HG02970 (cell line): ENCODE results near the gene PCNX2.

Experiments used
- ATAC-seq: cut with Tn5 transposase; IDR thresholded peaks from one replicate; pipeline ENCODE4 v1.9.1; 2021; ENCODE audit warnings: mild to moderate bottlenecking, moderate library complexity, moderate number of reproducible peaks; ENCODE audit not compliant: unreplicated experiment, low FRiP score

Gene PCNX2

GRCh38 chr1:232949636-232950196 is 345.8 kb downstream of the PCNX2 start:
- ATAC-seq, result no peak

- ATAC-seq, result no peak
These were observed 351.2 kb downstream of the PCNX2 start for GRCh38 chr1:232944347-232944746.

GRCh38 chr1:232943679-232944252 is 351.8 kb downstream of the PCNX2 start:
- no peak for ATAC-seq

GRCh38 chr1:232942413-232943294 is 352.9 kb downstream of the PCNX2 start:
- ATAC-seq, result no peak

GRCh38 chr1:232940262-232940661 is 355.3 kb downstream of the PCNX2 start:
- no peak for ATAC-seq

- no peak for ATAC-seq
These were observed 355.8 kb downstream of the PCNX2 start for GRCh38 chr1:232939748-232940147.

- no peak for ATAC-seq
These were observed 356.6 kb downstream of the PCNX2 start for GRCh38 chr1:232938926-232939325.

GRCh38 chr1:232937741-232938375 is 357.7 kb downstream of the PCNX2 start:
- no peak for ATAC-seq

- no peak for ATAC-seq
These were observed 358.6 kb downstream of the PCNX2 start for GRCh38 chr1:232936941-232937340.
